Measurements from ENCODE around the gene PTGR2.
"Not testable (repeated sequence)": the region's sequence is repeated elsewhere in the genome, so short reads cannot be mapped to it uniquely, and the experiment has no call there.

PTGR2 gene

DNA sequence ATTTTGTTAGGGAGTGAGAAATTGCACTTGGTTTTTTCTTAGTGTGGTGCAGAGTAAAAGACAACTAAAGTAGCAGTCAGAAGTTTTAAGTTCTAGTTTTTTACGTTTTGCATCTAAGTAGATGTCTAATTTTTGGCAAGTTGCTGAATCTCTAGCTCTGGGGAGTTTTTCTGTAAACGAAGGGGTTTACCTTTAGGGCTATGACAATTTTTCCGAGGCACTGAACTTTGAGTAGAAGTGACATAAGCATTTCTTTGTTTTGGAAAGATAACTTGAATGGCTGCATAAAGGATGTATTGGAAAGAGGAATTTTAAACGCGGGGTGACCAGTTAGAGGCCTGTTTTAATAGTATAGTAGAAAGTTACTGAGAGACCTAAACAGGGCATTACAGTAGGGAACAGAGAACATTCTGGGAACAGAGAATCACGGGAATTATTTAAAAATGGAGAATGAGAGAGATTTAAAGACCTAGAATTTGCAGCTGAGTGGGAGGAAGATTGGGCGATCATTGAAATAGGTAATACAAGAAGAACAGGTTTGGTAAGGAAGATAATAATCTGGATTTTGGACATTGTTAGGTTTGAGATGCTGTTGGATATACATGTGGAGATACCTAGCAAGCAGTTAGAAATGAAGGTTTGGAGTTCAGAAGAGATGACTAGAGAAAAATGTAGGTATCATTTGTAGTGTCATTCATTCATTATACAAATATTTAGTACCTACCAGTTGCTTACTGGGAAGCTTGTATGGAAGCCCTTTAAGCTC lies 36.2 kb downstream of the PTGR2 start:
- DNase-seq: no peak

DNA sequence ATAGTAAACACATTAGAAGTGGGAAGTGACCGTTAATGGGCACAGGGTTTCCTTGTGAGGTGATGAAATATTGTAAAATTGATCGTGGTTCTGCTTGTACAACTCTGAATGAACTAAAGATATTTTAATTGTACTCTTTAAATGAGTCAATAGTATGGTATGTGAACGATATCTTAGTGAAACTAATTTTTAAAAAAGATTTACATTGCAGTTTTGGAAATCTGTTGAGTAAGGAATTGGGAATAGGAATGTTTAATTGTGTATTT lies 36.8 kb downstream of the PTGR2 start:
- DNase-seq: peak; percentile 32

DNA sequence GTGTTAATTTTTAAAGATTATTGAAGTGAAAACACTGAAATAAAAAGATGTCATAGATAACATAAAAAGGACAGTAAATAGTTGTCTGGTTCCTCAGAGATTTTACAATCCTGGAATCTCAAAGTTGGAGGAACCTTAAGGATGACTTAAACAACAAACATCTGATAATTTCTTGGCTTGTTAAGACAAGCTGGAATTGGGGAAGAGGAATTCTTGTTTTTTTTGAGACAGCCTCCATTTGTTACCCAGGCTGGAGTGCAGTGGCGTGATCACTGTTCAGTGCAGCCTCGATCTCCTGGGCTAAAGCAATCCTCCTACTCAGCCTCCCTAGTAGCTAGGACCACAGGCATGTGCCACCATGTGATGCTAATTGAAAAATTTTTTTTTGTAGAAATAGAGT lies 37.3 kb downstream of the PTGR2 start:
- DNase-seq: peak; percentile 35

DNA sequence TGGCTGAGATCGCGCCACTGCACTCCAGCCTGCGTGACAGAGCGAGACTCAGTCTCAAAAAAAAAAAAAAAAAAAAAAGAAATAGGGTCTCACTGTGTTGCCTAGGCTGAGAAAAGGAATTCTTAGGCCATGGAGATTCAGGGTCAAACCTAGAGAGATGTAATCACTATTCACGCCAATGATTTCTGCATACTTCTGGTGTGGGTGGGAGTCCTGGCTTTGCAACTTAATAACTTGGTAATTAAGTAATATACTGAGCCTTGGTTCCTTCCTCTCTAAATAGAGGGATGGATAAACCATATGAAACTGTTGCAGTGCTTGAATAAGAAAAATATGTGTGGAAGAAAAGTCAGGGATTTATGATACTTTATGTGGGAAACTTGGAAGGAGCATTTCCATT lies 37.7 kb downstream of the PTGR2 start:
- no peak for DNase-seq

DNA sequence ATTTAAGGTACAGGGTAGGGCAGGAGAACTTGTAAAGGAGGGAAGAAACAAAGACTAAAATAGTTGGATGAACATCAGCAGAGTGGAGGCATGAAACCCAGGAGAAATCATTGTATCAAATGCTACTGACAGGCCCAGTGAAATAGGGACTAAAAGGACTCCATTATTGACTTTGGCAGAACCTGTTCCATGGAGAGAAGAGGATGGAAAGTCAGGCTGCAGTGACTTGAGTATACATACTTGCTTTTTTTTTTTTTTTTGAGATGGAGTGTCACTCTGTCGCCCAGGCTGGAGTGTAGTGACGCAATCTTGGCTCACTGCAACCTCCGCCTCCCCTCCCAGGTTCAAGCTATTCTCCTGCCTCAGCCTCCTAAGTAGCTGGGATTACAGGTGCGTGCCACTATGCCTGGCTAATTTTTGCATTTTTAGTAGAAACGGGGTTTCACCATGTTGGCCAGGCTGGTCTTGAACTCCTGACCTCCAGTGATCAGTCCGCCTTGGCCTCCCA lies 42.6 kb downstream of the PTGR2 start:
- DNase-seq: not testable (repeated sequence)

DNA sequence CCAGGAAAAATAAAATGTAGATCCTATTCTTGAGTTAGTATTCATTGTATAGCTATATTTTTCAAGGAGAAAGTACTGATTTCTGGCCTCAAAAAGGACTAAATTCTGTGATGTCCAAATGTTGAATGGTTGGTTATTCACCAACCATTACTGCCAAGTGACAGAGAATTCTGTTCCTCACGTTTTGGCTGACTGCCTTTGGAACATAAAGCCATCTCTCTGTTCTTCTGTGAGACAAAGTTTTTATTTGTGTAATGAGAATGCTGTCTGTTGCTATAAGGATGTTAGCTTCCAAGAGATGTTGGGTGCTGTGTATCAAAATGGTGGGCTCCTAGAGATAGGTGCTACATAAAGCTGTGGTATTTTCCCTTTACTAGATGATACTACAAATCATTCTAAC lies 44.3 kb downstream of the PTGR2 start:
- DNase-seq: no peak

DNA sequence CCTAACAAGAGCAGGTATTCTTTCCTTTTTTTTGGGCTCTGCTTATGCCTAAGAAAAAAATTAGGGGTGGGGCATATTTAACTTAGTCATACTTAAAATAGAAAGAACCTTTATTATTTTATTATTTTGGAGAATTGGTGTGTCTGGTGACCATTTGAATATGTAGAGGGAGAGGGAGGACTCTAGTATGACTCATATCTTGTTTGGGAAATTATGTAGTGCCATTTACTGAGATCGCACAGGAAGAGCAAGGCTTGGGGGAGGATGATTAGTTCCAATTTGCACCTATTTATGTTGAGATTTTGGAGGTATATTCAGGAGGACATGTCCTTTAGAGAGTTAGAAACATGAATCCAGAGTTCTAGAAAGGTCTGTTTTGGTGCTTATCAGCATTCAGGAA lies 44.9 kb downstream of the PTGR2 start:
- no peak for DNase-seq

DNA sequence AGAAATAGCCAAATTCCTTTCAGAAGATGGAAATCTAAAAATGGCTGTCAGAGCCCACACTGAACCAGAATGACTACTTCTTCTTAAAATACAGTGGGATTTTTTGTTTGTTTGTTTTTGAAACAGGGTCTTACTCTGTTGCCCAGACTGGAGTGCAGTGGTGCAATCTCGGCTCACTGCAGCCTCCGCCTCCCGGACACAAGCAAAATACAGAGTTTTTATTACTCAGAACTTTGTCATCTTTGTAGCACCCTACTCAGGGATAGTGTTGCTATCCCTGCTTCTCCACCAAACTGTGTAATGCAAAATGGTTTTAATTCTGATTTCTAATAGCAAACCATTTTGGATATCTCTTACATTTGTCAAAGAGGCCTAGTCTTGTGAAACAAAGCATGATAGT lies 51.4 kb downstream of the PTGR2 start:
- no peak for DNase-seq

DNA sequence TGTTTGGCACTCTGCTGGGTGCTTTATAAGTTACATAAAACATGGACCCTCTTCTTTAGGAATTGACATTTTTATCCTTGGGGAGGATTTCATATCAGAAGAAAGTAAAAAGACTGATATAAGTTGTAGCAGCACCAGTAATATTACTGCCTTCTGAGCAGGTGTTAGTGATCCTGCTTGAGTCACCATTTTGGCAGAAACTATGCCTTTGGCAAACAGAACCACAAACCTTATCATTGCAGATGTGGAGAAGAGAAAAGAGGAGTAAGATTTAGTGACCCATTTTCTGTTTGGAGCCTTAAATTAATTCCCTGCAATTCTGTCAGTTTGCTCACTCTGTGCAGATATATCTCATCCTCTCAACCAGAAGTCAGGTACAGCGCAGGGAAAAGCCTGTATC lies 58.0 kb downstream of the PTGR2 start:
- no peak for DNase-seq

DNA sequence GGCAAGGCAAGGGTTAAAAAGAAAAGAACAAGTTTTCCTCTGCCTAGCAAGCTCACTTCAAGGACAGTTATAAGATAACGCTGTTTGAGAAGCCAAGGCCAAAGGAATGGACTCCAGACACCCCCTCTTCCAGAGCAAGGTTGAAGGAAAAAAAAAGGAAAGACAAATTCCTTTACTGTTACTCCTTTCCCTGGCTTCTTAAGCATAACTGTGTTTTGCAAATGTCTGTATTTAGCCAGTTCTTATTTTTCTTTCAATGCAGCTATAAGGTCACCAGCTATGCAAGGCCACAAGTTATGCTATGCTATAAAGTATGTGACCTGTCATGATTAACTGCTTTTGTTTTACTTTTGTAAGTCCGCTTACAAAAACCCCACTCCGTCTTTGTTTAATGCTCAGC lies 61.6 kb downstream of the PTGR2 start:
- no peak for DNase-seq

DNA sequence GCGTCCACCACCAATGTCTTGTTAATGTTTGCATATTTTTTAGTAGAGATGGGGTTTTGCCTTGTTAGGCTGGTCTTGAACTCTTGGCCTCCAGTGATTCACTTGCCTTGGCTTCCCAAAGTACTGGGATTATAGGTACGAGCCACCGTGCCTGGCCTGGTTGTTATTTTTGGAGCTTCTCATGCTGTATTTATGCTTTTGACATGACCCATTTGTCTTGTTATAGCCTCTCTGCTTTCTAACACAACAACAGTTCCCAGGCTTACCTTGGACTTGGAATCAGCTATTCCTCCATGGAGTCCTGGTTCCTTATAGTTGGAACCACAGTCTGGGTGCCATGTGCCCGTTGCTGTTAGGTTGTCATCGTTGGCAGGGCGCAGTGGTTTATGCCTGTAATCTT lies 64.7 kb downstream of the PTGR2 start:
- no peak for DNase-seq

DNA sequence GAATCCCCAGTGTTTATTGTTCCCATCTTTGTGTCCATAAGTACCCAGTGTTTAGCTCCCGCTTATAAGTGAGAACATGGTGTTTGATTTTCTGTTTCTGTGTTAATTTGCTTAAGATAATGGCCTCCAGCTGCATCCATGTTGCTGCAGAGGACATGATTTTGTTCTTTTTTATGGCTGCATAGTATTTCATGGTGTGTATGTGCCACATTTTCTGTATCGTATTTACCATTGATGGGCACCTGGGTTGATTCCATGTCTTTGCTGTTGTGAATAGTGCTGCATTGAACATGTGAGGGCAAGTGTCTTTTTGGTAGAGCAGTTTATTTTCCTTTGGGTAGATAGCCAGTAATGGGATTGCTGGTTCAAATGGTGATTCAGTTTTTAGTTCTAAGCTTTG lies 67.8 kb downstream of the PTGR2 start:
- DNase-seq: not testable (repeated sequence)

DNA sequence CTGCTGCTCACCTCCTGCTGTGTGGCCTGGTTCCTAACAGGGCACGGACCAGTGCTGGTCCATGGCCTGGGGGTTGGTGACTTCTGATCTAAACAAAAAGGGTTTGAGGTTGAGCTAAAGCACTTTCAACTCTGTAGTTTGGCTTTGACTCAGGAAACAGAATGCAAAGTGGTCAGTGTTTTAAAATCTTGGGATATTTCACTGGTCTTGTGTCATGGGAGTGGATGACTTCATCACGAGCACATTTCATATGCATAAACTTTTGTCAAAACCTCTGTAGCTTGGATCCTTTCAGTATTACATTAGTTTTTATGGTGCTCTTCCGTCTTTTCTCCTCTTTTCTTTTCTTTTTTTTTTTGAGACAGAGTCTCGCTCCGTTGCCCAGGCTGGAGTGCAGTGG lies 72.7 kb downstream of the PTGR2 start:
- DNase-seq: no peak
